GM12864 (cell line): ENCODE measurements around the gene SLC35B2.
A peak's percentile ranks its signal among the peaks of the same experiment; 100 is the strongest.

ENCODE experiments used
- DNase-seq: peaks from one replicate; pipeline ENCODE4 v3.0.0-alpha.2; 2011; ENCODE audit warnings: low read depth
- H3K4me3 ChIP-seq: 2 replicates; pipeline ENCODE4 v1.5.1; 2011; ENCODE audit warnings: mild to moderate bottlenecking, low read depth, low read length, control low read depth
- CTCF ChIP-seq: IDR thresholded peaks from 2 replicates; pipeline ENCODE4 v1.5.1; 2011; ENCODE audit warnings: low read depth, mild to moderate bottlenecking, moderate library complexity, low read length, control low read depth, inconsistent platforms; ENCODE audit errors: missing control alignments

SLC35B2 gene

GRCh38 chr6:44271914-44272313 lies 14.6 kb upstream of the SLC35B2 start:
- TF ChIP-seq CTCF, result no peak
- no peak overlapping the region for H3K4me3 ChIP-seq
- DNase-seq, result no peak

- no peak for TF ChIP-seq CTCF
- no peak for DNase-seq
- no peak overlapping the region for H3K4me3 ChIP-seq
Measured at GRCh38 chr6:44271406-44271723, 14.0 kb upstream of the SLC35B2 start.

GRCh38 chr6:44270526-44271405 lies 13.4 kb upstream of the SLC35B2 start:
- no peak for TF ChIP-seq CTCF
- H3K4me3 ChIP-seq, result no peak overlapping the region
- no peak for DNase-seq

- no peak for DNase-seq
- no peak within 1 kb of the TSS for H3K4me3 ChIP-seq
- no peak for TF ChIP-seq CTCF
Measured at GRCh38 chr6:44269921-44270525, 12.7 kb upstream of the SLC35B2 start, which contains the start of gene TMEM151B. Gene TMEM151B, plus strand, starts transcription at chr6:44270450. Its CDS starts 293 bp downstream, at chr6:44270743.

GRCh38 chr6:44269178-44269920 lies 12.0 kb upstream of the SLC35B2 start:
- H3K4me3 ChIP-seq, result no peak overlapping the region
- no peak for TF ChIP-seq CTCF
- no peak for DNase-seq

GRCh38 chr6:44268095-44268628 lies 10.8 kb upstream of the SLC35B2 start:
- no peak overlapping the region for H3K4me3 ChIP-seq
- no peak for DNase-seq
- TF ChIP-seq CTCF, result peak; percentile 96
